Endothelial cell (in vitro differentiated cells): ENCODE results near the gene RBBP4. TPM values are rescaled to one million over a fixed set of nuclear protein-coding genes. Genes with fewer than 3 reads are reported as not detected.

Source experiments
- DNase-seq: peaks from one replicate; pipeline ENCODE4 v3.0.0; 2021; ENCODE audit warnings: low spot score
- H3K27ac Mint-ChIP-seq: one replicate; pipeline ENCODE4 v1.8.0; 2021; ENCODE audit warnings: mixed read lengths, inconsistent platforms; ENCODE audit not compliant: unreplicated experiment
- H3K27me3 Mint-ChIP-seq: one replicate; pipeline ENCODE4 v1.8.0; 2021; ENCODE audit warnings: mild to moderate bottlenecking, moderate library complexity, mixed read lengths, inconsistent platforms; ENCODE audit not compliant: unreplicated experiment
- H3K36me3 Mint-ChIP-seq: one replicate; pipeline ENCODE4 v1.8.0; 2021; ENCODE audit warnings: mild to moderate bottlenecking, low read depth, mixed read lengths, inconsistent platforms; ENCODE audit not compliant: unreplicated experiment
- H3K4me1 Mint-ChIP-seq: one replicate; pipeline ENCODE4 v1.8.0; 2021; ENCODE audit warnings: mild to moderate bottlenecking, mixed read lengths, inconsistent platforms; ENCODE audit not compliant: unreplicated experiment
- H3K4me3 Mint-ChIP-seq: one replicate; pipeline ENCODE4 v1.8.0; 2021; ENCODE audit warnings: mild to moderate bottlenecking, mixed read lengths, inconsistent platforms; ENCODE audit not compliant: unreplicated experiment
- H3K9me3 Mint-ChIP-seq: one replicate; pipeline ENCODE4 v1.8.0; 2021; ENCODE audit warnings: mixed read lengths, inconsistent platforms; ENCODE audit not compliant: unreplicated experiment
- total RNA-seq: library from RNA; stranded (reverse); fragmentation: NEBNext Ultra II Directional; extraction: Animal tissue kit (Norgen Biotek cat#: 25700); gene quantifications from one replicate; pipeline ENCODE4 v1.2.1, GENCODE V29; 2021; ENCODE audit not compliant: unreplicated experiment
- TF ChIP-seq, protein P1 (sequence below): fragments of 200-600 bp; sonication (generic); IDR thresholded peaks from one replicate; pipeline ENCODE4 v1.5.0; 2021; ENCODE audit warnings: antibody characterized with exemption; ENCODE audit not compliant: unreplicated experiment

RBBP4 gene
- total RNA-seq, 1 donor from 2014 or later: 280 TPM

DNA sequence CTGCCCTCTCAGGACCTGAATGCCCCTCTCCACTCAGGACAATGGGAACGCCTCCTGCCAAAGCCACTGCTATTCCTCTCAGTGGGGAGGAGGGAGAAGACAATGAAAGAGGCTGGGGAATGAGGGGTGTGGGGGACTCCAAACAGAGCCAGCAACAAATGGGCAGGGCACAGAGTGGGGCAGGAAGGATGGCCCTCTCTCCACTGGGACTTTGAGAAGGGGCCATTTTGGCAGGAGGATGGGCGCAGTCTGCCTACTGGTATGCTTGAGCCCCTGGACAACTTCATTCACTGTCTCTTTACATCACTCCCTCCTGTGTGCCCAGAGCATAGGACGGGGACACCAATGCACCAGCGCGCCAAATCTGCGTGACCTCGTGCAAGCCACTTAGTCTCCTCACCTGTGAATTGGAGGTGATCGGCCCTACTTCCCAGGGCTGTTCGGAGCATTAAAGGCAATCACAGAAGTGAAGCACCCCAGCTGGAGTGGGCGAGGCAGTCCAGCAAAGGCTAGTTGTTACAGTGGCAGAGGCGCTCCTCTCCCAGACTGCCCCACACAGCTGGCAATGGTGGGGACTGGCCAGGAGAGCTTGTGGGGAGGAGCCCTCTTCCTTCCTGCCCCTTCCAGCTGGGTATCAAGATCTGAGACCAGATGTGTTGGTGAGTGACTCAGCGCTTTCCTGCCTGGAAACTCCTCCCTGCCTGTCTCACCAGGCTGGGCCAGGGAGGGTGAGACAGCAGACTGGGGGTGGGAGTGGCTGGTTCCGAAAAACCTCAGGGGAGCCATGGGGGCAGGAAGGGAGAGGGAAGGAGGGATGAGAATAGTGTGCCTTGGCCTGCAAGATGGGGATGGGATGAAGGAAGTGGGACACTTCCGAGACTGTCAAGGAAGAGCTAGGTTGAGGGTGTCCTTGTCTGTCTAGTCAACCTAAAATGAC, 73.9 kb downstream of the RBBP4 start:
- DNase-seq: peak; percentile 22
- Mint-ChIP-seq H3K4me1 (peaks cover 13% of the 10 kb centered on the region), H3K36me3 (no peaks in the 10 kb centered on the region), H3K27me3 (peaks cover 2% of the 10 kb centered on the region), H3K9me3 (no peaks in the 10 kb centered on the region), H3K4me3 (no peak overlapping the region), H3K27ac (peak overlapping the region; percentile 24)
- TF ChIP-seq, protein P1, sequence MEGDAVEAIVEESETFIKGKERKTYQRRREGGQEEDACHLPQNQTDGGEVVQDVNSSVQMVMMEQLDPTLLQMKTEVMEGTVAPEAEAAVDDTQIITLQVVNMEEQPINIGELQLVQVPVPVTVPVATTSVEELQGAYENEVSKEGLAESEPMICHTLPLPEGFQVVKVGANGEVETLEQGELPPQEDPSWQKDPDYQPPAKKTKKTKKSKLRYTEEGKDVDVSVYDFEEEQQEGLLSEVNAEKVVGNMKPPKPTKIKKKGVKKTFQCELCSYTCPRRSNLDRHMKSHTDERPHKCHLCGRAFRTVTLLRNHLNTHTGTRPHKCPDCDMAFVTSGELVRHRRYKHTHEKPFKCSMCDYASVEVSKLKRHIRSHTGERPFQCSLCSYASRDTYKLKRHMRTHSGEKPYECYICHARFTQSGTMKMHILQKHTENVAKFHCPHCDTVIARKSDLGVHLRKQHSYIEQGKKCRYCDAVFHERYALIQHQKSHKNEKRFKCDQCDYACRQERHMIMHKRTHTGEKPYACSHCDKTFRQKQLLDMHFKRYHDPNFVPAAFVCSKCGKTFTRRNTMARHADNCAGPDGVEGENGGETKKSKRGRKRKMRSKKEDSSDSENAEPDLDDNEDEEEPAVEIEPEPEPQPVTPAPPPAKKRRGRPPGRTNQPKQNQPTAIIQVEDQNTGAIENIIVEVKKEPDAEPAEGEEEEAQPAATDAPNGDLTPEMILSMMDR: no peak

- Mint-ChIP-seq H3K36me3 (no peaks in the 10 kb centered on the region), H3K27me3 (peaks cover 2% of the 10 kb centered on the region), H3K27ac (peak overlapping the region; percentile 44), H3K4me3 (no peak overlapping the region), H3K9me3 (no peaks in the 10 kb centered on the region), H3K4me1 (peaks cover 13% of the 10 kb centered on the region)
- TF ChIP-seq, protein P1: no peak
- no peak for DNase-seq
Measured at GRCh38 chr1:32725615-32725982, 74.6 kb downstream of the RBBP4 start.

GRCh38 chr1:32727876-32728275, 76.9 kb downstream of the RBBP4 start:
- no peaks in the 10 kb centered on the region for H3K36me3 Mint-ChIP-seq
- H3K9me3 Mint-ChIP-seq: no peaks in the 10 kb centered on the region
- H3K27me3 Mint-ChIP-seq: no peaks in the 10 kb centered on the region
- no peak overlapping the region for H3K27ac Mint-ChIP-seq
- no peak for DNase-seq
- no peak overlapping the region for H3K4me3 Mint-ChIP-seq
- H3K4me1 Mint-ChIP-seq: peaks cover 13% of the 10 kb centered on the region
- TF ChIP-seq, protein P1: no peak

GRCh38 chr1:32728413-32729077, 77.5 kb downstream of the RBBP4 start:
- Mint-ChIP-seq H3K9me3 (no peaks in the 10 kb centered on the region), H3K36me3 (no peaks in the 10 kb centered on the region), H3K4me1 (peaks cover 15% of the 10 kb centered on the region), H3K27me3 (peaks cover 3% of the 10 kb centered on the region), H3K27ac (no peak overlapping the region), H3K4me3 (no peak overlapping the region)
- TF ChIP-seq, protein P1: no peak
- no peak for DNase-seq
